Stimulated activated CD4-positive, alpha-beta T cell treated with anti-CD3 and anti-CD28 coated beads, Interleukin-4, amount 100 ng/mL, for 4 hours (primary cell): ENCODE measurements around the gene HBA1.
"Not testable (repeated sequence)": the region's sequence is repeated elsewhere in the genome, so short reads cannot be mapped to it uniquely, and the experiment has no call there.

Experiments used
- DNase-seq, 2 experiments: peaks; one replicate each; pipeline ENCODE4 v3.0.0-alpha.2; 2020

HBA1 gene

DNA sequence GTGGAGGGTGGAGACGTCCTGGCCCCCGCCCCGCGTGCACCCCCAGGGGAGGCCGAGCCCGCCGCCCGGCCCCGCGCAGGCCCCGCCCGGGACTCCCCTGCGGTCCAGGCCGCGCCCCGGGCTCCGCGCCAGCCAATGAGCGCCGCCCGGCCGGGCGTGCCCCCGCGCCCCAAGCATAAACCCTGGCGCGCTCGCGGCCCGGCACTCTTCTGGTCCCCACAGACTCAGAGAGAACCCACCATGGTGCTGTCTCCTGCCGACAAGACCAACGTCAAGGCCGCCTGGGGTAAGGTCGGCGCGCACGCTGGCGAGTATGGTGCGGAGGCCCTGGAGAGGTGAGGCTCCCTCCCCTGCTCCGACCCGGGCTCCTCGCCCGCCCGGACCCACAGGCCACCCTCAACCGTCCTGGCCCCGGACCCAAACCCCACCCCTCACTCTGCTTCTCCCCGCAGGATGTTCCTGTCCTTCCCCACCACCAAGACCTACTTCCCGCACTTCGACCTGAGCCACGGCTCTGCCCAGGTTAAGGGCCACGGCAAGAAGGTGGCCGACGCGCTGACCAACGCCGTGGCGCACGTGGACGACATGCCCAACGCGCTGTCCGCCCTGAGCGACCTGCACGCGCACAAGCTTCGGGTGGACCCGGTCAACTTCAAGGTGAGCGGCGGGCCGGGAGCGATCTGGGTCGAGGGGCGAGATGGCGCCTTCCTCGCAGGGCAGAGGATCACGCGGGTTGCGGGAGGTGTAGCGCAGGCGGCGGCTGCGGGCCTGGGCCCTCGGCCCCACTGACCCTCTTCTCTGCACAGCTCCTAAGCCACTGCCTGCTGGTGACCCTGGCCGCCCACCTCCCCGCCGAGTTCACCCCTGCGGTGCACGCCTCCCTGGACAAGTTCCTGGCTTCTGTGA, at the start of gene HBA1:
Gene HBA1 (plus strand): TSS at position 204 of the 906 bp plus-strand sequence. CDS start 37 bp downstream, at position 241.
- DNase-seq, result not testable (repeated sequence)

DNA sequence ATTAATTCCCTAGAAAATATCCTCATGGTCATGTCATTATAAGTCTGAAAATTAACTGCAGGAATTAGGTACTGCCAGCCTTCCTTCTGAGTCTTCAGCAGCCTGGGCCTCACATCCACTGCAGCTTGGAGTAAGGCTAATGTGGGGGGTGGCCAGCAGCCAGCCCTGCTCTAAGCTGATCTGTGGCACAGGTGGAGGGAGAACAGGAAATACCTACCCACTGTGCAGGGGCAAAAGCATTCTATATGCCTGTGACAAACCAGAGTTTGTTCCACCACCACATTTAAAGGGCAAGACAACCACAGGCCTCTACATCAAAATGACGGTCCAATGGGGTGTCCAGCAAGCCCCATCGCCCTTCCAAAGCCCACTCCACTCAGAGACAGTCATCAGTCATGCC, 47.4 kb upstream of the HBA1 start:
- no peak for DNase-seq

DNA sequence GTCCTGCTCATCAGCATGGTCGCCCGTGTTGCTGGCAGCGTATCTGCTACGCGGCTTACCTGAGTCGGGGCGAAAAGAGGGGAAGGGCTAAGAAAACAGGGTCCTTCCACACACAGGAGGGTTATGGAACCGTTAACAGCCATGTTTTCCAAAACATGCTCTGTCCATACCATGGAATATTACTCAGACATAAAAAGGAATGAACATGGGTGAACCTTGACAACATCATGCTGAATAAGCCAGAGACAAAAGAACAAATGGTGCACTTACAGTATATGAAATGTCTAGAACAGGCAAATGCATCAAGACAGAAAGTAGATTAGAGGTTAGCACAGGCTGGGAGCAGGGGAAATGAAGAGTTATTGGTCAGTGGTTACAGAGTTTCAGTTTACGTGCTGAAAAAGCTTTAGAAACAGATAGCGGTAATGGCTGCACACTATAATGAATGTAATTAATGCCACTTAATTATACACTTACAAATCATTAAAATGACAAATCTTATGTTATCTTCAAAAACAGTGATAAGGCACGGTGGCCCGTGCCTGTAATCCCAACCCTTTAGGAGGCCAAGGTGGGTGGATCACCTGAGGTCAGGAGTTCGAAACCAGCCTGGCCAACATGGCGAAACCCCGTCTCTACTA, 45.8 kb upstream of the HBA1 start:
- no peak for DNase-seq

DNA sequence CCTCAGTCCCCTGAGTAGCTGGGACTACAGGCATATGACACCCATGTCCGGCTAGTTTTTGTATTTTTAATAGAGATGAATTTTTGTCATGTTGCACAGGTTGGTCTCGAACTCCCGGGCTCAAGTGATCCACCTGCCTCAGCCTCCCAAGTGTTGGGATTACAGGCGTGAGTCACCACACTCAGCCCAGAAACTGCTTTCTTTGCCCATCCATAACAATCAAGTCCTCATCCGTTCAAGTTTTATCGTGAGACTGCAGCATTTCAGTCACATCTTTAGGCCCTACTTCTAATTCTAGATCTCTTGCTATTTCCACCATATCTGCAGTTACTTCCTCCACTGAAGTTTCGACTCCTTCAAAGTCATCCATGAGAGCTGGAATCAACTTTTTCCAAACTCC, 44.4 kb upstream of the HBA1 start:
- DNase-seq, result no peak

DNA sequence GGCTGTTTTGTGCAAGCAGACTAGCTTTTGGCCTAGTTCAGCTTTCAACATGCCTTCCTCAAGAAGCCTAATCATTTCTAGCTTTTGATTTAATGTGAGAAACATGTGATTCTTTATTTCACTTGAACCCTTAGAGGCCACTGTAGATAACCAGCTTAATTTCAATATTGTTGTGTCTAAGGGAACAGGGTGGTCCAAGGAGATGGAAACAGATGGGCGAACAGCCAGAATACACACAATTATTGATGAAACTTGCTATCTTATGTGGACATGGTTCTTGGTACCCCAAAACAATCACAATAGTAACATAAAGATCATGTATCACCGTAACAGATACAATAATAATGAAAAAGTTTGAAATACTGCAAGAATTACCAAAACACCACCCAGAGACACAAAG, 42.8 kb upstream of the HBA1 start:
- DNase-seq, result no peak

DNA sequence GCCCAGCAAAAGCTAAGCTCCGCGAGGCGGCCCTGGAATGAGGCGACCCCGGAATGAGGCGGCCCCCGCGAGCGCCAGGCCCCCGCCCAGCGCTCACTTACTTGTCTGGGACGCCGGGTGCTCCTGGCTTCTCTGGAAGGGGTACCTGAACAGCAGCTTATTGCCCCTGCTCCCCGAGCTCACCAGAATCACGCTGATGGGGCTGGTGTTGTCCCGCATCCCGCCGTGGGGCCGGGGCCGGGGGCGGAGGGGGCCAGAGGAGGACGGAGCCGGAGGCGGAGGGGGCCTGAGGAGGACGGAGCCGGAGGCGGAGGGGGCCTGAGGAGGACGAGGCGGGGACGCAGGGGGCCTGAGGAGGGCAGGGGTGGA, 38.4 kb upstream of the HBA1 start:
- peak; percentile 14 to 33 for DNase-seq

DNA sequence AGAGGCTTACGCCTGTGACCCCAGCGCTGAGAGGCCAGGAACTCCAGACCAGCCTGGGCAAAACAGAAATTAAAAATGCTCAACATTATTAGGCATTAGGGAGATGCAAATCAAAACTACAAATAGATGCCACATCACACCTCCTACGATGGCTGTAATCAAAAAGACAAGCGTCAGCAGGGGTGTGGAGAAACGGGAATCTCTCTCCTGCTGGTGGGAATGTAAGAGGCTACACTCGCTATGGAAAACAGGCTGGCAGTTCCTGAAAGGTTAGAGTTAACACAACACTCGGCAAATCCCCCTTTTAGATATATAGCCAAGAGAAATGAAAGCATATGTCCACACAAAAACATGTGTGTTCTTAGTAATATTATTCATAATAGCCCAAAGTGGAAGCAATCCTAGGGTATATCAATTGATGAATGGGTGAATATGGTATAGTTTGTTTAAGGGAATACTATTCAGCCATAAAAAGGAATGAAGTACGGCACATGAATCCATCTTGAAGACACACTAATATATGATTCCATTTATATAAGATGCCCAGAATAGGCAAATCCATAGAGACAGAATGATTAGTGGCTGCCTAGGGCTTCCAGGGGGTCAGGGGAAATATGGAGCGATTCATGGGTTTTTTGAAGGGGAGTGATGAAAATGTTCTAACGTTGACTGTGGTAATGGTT, 36.2 kb upstream of the HBA1 start:
- DNase-seq, result no peak

DNA sequence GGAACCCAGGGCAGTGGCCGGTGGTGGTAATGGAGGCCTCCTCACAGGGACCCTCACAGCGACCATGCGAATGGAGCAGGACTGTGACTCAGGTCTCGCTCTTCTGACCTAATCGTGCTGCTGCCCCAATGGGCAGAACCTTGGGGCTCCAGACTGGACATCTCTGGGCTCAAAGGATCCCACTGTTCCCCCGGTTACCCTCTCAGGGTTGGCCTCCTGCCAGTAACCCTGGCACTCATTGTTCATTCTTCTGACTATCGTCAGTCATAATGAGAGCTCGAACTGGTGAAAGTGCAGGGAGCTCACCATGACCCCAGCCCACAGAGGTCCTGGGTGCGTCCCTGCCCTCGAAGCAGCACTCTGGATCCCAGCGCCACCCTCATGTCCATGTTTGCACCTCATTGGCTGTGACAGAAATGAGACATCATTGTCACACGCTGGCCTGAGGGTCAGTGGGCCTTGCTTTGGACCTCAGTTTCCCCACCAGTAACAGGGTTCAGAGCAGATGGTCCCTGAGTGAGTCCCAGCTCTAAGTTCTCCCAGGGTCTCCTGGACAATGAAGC, 34.0 kb upstream of the HBA1 start:
- no peak for DNase-seq

DNA sequence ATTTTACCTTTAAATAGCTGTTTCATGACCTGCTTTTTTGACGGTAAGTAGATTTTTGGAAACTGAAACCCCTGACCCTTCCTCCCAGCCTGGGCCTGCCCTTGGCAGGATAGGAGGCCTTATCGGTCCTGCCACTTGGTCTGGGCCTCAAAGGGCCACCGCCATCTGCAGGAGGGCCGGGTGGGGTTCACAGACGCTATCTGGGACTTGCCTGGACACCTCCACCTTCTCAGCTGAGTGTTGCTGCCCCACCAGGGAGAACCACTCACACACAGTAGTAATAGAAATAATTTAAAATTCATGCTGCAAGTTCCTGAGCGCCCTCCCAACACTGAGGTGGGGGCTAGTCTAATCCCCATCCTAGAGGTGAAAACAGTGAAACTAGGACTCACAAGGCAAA, 33.4 kb upstream of the HBA1 start:
- DNase-seq, result no peak

DNA sequence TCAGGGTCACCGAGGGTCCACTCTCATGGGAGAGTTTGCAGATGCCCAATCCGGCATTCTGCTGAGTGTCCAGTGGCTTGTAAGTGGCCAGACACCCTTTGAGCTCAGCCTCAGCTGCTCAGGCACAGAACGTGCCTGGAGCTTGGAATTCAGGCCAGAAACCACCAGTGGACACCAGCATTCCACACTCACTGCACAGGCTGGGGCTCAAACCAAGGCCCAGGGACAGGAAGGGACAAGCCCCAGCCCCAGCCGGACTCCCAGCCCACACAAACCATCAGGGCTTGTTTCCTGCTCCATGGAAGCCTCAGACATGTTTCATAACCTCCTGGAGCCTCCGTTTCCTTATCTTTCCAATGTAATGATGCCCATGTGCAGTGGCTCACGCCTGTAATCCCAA, 33.0 kb upstream of the HBA1 start:
- DNase-seq, result no peak

DNA sequence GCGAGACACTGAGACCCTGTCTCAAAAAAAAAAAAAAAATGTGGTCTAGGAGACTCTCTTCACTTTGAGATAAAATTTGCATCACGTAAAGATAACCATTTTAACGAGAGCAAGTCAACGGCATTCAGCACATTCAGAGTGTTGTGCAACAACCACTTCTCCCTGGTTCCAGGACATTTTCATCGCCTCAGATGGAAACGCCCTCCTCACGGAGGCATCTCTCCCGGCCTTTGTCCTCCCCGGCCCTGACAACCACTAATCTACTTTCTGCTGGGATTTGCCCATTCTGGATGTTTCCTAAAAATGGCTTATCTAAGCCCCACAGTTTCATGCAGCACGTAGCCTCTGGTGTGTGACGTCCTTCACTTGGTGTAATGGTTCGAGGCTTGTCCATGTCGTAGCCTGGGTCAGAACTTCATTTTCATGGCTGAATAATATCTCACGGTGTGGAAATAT, 31.7 kb upstream of the HBA1 start:
- no peak for DNase-seq

DNA sequence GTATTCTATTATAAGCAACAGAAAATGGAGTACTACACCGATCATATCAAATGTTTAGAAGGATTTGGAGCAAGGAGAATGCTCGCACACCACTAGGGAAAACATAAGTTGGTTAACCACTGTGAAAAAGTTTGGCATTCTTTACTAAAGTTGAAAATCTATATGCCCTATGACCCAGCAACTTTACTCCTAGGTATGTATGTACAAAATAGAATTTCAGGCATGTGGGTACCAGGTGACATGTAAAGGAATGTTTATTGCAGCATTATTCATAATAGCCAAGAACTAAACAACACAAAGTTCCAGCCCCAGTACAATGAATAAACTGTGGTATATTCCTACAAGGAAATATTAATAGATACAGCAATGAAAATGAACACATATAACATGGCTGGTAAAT, 29.8 kb upstream of the HBA1 start:
- DNase-seq, result no peak

DNA sequence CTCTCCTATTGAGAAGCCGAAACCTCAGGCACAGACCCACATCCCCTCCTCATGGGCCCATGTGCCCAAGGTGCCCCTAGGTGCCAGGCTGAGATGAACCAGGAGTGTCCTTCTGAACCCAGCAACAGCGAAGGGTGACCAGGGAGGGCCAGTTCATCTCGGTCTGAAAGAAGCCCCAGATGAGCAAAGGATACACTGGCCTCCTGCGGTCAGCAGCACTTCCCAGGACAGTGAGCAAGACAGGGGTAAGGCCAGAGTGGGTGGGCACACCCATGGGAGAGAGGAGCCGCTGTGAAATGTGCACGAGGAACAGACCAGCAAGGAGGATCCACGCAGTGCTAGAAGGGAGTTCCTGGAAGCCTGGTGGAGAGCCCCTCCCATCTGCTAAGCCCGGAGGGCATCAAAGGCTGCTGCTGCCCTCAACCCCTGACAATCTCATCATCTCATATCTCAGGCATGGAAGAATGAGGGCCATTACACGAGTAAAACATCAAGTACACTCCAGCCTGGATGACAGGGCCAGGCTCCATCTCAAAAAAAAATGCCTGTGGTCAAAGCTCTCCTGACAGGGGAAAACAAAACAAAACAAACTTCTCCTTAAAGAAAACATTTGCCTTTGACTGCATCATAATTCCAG, 27.3 kb upstream of the HBA1 start:
- no peak for DNase-seq

DNA sequence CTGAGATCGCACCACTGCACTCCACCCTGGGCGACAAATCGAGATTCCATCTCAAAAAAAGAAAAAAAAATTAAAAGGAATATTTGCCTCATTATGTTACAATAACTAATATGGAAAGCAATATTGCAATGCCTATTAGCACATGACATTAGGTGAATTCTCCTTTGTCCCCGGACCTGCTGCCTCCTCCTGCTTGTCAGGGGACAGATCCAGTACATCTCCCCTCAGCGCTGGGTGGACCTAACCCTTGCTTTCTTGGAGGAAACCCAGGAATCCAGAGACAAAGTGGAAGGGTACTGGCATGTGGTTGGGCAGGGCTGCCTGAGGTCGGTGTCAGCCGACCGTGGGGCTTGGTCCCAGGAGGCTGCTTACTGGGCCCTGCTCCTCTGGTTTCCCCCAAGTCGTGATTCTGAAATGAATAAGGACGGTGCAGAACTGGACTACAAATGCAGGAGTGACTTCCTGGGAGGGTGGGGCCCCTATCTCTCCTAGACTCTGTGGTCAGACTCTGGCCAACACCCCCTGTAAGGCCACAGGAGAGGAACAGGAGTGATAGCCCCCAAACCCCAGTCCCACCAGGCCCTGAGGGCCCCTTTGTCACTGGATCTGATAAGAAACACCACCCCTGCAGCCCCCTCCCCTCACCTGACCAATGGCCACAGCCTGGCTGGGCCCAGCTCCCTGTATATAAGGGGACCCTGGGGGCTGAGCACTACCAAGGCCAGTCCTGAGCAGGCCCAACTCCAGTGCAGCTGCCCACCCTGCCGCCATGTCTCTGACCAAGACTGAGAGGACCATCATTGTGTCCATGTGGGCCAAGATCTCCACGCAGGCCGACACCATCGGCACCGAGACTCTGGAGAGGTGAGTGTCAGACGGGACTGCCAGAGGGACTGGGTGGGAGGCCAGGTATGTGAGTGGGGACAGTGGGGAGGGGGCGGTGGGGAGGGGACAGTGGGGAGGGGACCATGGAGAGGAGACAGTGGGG, 24.0 kb upstream of the HBA1 start, which contains the start of gene HBZ:
Gene HBZ (plus strand): TSS at position 504 of the 988 bp plus-strand sequence. CDS start 266 bp downstream, at position 770.
- no peak for DNase-seq

DNA sequence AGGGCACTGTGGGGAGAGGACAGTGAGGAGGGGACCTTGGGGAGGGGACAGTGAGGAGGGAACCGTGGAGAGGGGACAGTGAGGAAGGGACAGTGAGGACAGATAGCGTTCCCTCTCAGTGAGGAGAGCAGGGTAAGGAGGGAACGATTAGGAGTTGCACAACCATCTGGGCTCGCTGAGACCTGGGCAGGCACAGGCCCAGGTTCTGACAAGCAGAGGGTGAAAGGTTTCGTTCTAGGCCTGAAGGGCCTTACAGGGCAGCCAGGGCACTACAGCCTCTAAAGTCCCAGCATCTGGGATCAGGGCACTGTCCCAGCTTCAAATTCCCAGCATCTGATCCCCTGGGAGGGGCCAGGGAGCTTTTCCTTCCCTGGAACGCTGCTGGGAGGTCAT, 23.4 kb upstream of the HBA1 start:
- DNase-seq, result not testable (repeated sequence)

DNA sequence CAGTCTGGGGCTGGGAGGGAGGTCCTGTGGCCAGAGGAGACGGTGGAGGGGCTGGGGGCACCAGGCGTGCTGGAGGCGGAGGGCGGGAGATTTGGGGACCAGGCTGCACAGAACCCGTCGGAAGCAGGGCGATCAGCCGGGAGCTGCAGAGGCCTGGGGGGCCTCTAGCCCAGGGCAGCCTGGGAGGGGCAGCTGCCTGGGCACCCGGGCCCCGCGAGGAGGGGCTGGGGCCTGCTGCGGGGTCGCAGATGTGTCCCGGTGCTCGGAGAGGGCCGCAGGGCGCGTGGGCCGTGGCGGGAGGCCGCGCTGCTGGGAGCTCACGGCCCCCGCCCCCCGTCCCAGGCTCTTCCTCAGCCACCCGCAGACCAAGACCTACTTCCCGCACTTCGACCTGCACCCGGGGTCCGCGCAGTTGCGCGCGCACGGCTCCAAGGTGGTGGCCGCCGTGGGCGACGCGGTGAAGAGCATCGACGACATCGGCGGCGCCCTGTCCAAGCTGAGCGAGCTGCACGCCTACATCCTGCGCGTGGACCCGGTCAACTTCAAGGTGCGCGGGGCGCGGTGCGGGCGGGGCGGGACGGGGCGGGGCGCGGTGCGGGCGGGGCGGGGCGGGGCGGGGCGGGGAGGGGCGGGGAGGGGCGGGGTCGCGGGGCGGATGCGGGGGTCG, 22.8 kb upstream of the HBA1 start:
- not testable (repeated sequence) for DNase-seq

DNA sequence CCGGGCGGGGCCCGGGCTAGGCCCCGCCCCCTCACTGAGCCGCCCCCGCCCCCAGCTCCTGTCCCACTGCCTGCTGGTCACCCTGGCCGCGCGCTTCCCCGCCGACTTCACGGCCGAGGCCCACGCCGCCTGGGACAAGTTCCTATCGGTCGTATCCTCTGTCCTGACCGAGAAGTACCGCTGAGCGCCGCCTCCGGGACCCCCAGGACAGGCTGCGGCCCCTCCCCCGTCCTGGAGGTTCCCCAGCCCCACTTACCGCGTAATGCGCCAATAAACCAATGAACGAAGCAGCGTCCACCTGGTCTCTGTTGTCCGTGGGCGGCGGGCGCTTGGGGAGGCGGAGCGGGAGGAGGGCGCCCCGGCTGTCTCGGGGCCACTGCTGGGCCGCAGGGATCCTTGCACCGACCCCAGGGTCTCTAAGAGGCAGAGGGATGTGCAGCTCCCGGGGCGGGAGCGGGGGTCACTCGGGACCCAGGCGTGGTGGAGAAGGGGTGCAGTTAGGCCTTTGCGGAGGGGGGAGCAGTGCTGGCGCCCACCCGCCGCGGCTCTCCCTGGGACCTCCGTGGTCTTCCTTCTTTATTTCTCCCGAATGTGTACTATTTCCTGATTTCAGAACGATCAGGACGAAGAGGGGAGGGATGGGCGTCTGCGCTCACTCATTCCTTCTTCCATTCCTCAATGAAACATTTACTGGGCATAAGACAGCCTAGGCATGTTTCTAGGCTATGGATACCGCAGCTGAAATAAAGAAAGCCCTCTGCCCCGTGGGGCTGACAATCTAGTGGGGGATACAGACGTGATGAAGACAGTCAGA, 22.1 kb upstream of the HBA1 start:
- no peak for DNase-seq

DNA sequence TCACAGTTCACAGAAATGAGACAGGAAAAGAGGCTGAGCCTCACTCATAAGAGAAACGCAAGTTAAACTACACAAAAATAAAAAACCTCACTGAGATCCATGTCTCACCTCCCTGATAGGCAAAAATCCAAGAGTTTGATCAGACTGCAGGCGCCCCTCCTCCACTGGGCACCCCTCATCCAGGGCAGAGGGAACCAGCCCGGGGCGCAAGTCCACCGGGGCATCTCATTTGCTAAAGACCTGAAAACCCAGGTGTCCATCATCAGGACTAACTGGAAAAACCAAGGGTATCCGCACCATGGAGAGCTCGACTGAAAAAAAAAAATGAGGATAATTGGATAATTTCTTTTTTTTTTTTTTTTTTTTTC, 21.5 kb upstream of the HBA1 start:
- no peak for DNase-seq

DNA sequence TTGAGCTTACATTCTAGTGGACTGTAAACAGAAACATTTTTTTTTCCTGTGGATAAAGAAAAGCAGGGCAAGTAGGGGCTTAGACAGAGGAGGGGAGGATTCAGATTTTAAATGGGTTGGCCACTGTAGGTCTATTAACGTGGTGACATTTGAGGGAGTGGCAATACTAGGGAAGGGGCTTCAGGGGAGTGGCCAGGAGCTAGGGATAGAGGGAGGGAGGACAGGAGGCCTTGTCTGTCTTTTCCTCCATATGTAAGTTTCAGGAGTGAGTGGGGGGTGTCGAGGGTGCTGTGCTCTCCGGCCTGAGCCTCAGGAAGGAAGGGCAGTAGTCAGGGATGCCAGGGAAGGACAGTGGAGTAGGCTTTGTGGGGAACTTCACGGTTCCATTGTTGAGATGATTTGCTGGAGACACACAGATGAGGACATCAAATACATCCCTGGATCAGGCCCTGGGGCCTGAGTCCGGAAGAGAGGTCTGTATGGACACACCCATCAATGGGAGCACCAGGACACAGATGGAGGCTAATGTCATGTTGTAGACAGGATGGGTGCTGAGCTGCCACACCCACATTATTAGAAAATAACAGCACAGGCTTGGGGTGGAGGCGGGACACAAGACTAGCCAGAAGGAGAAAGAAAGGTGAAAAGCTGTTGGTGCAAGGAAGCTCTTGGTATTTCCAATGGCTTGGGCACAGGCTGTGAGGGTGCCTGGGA, 17.2 kb upstream of the HBA1 start:
- DNase-seq, result no peak
